ENCODE measurements around the gene PTPRD.

PTPRD gene

DNA sequence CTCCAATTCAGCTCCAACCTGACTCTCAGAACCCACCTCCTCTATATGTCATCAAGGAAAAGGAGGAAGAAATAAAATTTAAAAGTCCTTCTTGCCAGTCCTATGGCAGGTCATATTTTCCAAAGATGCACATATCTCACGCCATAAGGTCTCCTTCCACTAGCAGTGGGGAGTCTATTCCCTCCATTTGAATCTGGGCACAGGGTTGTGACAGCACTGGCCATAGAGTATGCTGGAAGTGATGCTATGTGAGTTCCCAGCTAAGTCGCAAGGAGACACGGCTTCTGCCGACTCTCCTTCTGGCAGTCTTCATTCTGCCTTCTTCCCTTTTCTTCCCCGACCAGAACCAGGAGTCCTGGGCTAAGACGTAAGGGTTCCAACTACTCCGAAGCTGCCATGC lies 1929.3 kb downstream of the PTPRD start:
- no peak overlapping the region for H3K4me3 ChIP-seq (ENCODE audit: control insufficient read depth, low read depth, low read length)
- DNase-seq (ENCODE audit: low read depth), result no peak
- TF ChIP-seq, protein P1, sequence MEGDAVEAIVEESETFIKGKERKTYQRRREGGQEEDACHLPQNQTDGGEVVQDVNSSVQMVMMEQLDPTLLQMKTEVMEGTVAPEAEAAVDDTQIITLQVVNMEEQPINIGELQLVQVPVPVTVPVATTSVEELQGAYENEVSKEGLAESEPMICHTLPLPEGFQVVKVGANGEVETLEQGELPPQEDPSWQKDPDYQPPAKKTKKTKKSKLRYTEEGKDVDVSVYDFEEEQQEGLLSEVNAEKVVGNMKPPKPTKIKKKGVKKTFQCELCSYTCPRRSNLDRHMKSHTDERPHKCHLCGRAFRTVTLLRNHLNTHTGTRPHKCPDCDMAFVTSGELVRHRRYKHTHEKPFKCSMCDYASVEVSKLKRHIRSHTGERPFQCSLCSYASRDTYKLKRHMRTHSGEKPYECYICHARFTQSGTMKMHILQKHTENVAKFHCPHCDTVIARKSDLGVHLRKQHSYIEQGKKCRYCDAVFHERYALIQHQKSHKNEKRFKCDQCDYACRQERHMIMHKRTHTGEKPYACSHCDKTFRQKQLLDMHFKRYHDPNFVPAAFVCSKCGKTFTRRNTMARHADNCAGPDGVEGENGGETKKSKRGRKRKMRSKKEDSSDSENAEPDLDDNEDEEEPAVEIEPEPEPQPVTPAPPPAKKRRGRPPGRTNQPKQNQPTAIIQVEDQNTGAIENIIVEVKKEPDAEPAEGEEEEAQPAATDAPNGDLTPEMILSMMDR (IDR thresholded peaks at IDR 0.05; ENCODE audit: control insufficient read depth, insufficient read depth, low read depth, low read length, missing control alignments), result no peak

DNA sequence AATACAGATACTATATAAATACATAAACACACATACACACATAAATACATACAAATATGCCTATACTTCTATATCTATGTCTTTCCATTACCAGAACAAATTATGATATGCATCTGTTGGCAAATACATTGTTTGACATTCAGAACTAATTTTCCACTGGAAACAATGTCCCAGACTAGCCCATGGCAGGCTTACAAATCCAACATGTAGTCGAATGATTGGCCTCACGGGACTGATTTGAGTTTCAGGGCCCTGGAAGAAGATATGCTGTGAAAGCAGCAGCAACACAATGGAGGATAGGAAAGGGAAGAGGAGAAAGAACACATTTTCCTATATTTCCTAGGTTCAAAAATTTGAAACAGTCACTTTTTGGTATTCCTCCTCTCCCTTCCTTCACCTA lies 1932.1 kb downstream of the PTPRD start:
- no peak for DNase-seq (ENCODE audit: low read depth)
- TF ChIP-seq, protein P1 (IDR thresholded peaks at IDR 0.05; ENCODE audit: control insufficient read depth, insufficient read depth, low read depth, low read length, missing control alignments), result no peak
- no peak overlapping the region for H3K4me3 ChIP-seq (ENCODE audit: control insufficient read depth, low read depth, low read length)

DNA sequence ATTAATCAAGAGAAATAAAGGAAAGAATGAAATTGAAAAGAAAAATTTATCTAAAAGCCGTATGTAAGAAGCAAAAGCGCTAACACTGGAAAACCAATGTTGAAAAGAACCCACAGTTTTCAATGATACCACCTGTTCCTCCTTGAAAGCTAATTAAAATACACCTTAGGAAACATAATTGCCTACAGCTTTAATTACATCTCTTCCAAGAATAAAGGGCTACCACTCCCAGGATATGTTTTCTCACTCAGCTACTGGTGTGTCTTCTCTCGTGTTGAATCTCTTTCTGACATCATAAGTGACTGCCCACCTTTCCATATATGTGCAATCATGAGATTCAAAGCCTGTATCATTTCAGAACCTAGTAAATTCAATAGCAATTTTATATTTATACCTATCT lies 1932.6 kb downstream of the PTPRD start:
- TF ChIP-seq, protein P1 (IDR thresholded peaks at IDR 0.05; ENCODE audit: control insufficient read depth, insufficient read depth, low read depth, low read length, missing control alignments), result no peak
- no peak overlapping the region for H3K4me3 ChIP-seq (ENCODE audit: control insufficient read depth, low read depth, low read length)
- no peak for DNase-seq (ENCODE audit: low read depth)

DNA sequence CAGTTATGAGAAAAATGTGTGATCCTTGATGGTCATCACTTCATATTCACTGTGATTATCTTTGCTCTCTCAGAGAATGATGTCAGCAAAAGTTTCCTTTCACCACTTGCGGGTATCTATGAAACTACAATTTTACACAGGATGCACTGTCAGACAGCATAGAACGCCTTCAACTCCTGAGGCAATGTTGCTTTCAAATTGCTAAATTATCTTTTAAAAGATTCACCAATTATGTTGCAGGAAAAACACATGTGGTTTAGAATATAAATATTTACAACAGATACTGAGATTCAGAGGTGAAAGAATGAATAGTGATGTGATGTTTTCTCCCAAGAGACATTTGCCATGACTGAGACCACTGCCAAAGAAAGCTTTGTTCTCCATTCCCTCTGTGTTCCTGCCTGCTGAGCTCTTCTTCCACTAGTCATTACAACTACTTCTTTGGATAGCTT lies 1933.4 kb downstream of the PTPRD start:
- no peak overlapping the region for H3K4me3 ChIP-seq (ENCODE audit: control insufficient read depth, low read depth, low read length)
- no peak for DNase-seq (ENCODE audit: low read depth)
- TF ChIP-seq, protein P1 (IDR thresholded peaks at IDR 0.05; ENCODE audit: control insufficient read depth, insufficient read depth, low read depth, low read length, missing control alignments), result no peak

DNA sequence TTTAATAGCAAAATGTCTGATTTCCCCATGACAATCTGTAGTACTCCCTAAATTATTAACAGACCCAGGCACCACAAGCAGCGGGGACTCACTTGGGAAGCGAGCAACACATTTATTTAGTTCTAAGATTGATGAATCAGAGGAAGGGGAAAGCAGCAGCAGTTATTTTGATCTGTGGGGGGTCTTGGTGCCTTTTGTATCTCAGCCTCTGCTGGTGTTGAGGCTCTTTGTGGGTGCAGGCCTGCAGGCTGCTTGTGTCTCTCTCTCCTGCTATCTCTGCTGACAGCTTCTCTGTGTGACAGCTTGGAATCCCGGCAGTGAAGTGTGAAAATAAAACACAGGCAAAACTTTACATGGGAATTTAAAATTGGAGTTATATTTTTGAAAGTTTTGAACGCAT lies 1935.1 kb downstream of the PTPRD start:
- DNase-seq (ENCODE audit: low read depth), result no peak

DNA sequence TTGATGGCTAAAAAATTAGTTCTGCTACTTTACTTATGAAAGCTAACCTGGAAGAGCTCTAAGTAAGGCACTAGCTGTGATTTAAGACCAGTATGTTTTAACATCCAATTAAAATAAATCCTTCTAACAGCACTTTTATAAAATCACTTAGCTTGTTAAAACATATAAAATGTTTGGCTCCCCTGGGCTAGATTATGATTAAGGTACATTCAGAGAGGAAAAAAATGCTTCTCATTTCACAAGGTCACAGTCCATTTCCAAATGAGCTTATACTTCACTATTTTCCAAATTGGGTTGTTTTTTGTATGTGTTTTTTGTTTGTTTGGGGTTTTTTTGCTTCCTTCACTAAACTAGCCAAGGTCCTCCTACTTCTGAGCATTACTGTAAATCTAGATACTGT lies 1938.3 kb downstream of the PTPRD start:
- DNase-seq (ENCODE audit: low read depth), result no peak
- no peak overlapping the region for H3K4me3 ChIP-seq (ENCODE audit: control insufficient read depth, low read depth, low read length)
- TF ChIP-seq, protein P1 (IDR thresholded peaks at IDR 0.05; ENCODE audit: control insufficient read depth, insufficient read depth, low read depth, low read length, missing control alignments), result no peak

More for the DNA sequence above, 1935.1 kb downstream of the PTPRD start:
- H3K4me3 ChIP-seq (ENCODE audit: control insufficient read depth, low read depth, low read length), result no peak overlapping the region
- TF ChIP-seq, protein P1 (IDR thresholded peaks at IDR 0.05; ENCODE audit: control insufficient read depth, insufficient read depth, low read depth, low read length, missing control alignments), result no peak

DNA sequence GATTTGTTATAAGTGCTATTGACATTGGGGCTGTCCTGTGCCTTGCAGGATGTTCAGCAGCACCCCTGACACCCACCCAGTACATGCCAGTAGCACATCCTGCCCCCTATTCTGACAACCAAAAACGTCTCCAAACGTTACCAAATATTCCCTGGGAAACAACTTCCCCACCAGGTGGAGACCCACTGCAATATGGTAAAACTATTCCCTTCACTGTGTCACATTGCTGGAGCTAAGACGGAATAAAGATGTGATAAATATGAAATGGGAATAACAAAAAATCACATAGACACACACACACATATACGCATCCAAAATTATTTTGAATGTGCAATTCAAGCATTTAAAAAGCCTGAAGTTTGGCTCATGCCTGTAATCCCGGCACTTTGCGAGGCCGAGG lies 1939.0 kb downstream of the PTPRD start:
- H3K4me3 ChIP-seq (ENCODE audit: control insufficient read depth, low read depth, low read length), result no peak overlapping the region
- no peak for DNase-seq (ENCODE audit: low read depth)
- TF ChIP-seq, protein P1 (IDR thresholded peaks at IDR 0.05; ENCODE audit: control insufficient read depth, insufficient read depth, low read depth, low read length, missing control alignments), result no peak
